ENCODE data around the gene MARCHF6.
"Not testable (repeated sequence)": the region's sequence is repeated elsewhere in the genome, so short reads cannot be mapped to it uniquely, and the experiment has no call there.

Gene MARCHF6

GRCh38 chr5:10353241-10354047, at the start of gene MARCHF6:
MARCHF6 (plus strand) TSS chr5:10353695; CDS start chr5:10353899, 204 bp downstream.
- in situ Hi-C loops (cut with HindIII; ENCODE audit: low pct_unique_long_range_greater_than_20kb, low sequenced_read_pairs) = no loop called here
- 0 out of 2 replicates have a peak, but pooled peaks have one; percentile 7 for TF ChIP-seq JUND (IDR thresholded peaks at IDR 0.05; ENCODE audit: low read depth)
- peak; percentile 62 to 99 for DNase-seq (ENCODE audit: low read depth in 1 of 2, low spot score in 1 of 2)

DNA sequence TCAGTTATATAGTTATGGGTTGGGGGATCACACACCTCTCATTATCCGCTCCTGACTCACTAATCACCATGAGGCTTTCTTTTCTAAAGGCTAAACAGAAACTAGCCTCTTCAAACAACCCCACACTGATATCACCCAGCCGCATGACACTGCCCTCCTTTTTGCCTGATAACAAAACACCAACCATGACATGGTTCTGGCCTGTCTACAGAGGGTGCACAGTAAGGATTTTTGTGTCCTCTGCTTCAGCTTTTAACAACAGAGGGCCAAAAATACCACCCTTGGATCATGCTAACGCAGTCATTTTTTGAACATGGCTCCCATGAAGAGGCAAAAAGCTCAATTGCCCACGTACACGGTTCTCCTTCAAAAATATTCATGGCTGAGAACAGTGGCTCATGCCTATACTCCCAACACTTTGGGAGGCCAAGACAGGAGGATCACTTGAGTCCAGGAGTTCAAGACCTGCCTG, 49.8 kb upstream of the MARCHF6 start:
- in situ Hi-C loops (cut with HindIII; ENCODE audit: low pct_unique_long_range_greater_than_20kb, low sequenced_read_pairs) = no loop called here
- no peak for TF ChIP-seq JUND (IDR thresholded peaks at IDR 0.05; ENCODE audit: low read depth)
- no peak for DNase-seq (ENCODE audit: low read depth in 1 of 2, low spot score in 1 of 2)

DNA sequence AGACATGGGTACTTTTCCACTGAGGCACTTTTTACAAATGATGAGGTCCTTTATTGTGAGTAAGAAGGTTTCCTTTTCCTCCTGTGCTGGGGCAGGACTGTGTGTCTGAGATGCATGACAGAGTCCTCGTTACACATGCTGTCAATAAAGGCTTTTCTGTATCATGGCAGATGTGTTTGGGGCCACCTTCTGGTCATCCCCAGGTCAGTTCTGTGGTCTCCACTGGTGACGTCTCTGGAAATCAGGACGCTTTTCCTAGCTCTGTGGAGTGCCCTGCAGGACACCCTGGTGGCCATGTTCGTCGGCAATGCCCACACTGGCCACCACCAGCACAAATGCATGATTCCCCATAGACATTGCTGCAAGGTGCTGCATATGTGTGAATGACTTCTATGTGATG, 48.6 kb upstream of the MARCHF6 start:
- DNase-seq (ENCODE audit: low read depth in 1 of 2, low spot score in 1 of 2) = peak in 1 of 2 experiments; percentile 30
- in situ Hi-C loops (cut with HindIII; ENCODE audit: low pct_unique_long_range_greater_than_20kb, low sequenced_read_pairs) = no loop called here
- no peak for TF ChIP-seq JUND (IDR thresholded peaks at IDR 0.05; ENCODE audit: low read depth)

DNA sequence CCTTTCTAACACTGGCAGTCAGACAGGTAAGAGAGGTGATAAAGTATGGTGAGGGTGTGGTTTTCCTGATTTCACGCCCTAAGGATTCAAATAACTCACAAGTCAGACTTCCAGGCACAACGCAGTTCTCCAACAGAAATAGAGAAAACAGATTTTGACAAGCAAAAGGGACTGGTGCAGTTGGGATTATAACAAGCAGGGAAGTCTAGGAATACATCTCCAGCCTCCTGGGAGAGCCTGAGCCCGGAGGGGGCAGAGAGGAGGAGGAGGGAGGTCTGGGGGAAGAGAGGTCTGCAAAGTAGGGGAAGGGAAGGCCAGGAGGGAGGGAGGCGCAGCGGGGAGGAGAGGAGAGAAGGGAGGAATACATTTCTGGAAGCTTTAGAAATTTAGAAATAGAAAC, 47.4 kb upstream of the MARCHF6 start:
- in situ Hi-C loops (cut with HindIII; ENCODE audit: low pct_unique_long_range_greater_than_20kb, low sequenced_read_pairs) = no loop called here
- TF ChIP-seq JUND (IDR thresholded peaks at IDR 0.05; ENCODE audit: low read depth) = no peak
- no peak for DNase-seq (ENCODE audit: low read depth in 1 of 2, low spot score in 1 of 2)

DNA sequence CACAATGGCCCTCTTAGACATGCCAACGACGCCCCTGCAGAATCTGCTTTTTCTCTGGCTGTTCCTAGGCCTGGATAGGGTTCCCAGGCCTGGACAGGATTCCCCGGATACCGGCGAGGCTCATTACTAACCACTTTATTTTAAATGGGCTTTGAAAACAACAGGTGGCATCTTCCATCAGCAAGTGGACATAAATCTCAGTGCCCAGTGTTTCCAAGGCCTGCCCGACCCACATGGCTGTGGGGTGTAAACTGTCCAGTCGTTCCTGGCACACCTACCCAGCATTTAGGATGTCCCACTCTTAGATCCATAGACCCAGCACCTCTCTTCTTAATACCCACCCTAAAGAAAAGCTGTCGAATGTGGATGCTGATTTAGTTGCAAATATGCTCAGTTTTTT, 46.7 kb upstream of the MARCHF6 start:
- TF ChIP-seq JUND (IDR thresholded peaks at IDR 0.05; ENCODE audit: low read depth) = no peak
- no peak for DNase-seq (ENCODE audit: low read depth in 1 of 2, low spot score in 1 of 2)
- in situ Hi-C loops (cut with HindIII; ENCODE audit: low pct_unique_long_range_greater_than_20kb, low sequenced_read_pairs) = no loop called here

DNA sequence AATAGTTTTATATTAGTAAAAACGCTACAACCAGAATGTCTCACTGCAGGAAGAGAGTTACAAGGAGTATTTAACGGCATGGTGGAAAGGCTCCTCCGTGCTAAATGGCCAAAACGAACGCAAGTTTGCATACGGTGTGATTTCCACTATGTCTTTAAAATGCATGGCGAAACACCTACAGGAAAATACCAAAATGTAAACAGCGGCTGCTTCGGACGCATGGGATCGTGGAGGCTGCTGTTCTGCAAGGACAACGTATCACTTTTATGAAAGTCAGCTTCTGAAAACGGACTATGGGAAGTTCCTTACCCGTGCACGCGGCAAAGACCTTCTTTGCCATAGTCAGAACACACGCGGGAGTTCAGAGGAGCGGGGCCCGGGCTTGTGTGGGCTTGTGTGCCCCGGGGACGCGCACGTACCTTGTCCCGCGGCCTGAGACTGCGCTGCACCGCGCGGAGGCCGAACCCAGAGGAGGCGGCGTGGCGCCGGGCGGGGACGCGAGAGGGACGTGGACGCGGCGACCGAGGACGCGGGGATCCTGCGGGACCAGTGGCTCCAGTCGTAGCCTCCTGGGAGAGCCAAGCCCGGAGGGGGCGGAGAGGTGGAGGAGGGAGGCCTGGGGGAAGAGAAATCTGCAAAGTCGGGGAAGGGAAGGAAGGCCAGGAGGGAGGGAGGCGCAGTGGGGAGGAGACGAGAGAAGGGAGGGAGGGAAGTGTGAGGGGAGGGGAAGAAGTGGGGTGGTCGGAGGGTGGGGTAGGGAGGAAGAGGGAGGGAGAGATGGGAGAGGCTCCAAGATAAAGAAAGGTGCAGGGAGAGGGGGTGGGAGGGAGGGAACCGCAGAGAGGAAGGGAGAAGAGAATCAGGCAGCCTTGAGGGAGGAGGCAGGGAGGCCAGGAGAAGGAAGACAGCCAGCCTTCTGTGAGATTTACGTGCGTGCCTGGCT, 46.0 kb upstream of the MARCHF6 start, which contains the start of gene CMBL:
Gene CMBL (minus strand): TSS at position 697 of the 943 bp plus-strand sequence. CDS start 17,140 bp downstream, outside the sequence.
- TF ChIP-seq JUND (IDR thresholded peaks at IDR 0.05; ENCODE audit: low read depth) = no peak
- in situ Hi-C loops (cut with HindIII; ENCODE audit: low pct_unique_long_range_greater_than_20kb, low sequenced_read_pairs) = no loop called here
- peak; percentile 65 to 91 for DNase-seq (ENCODE audit: low read depth in 1 of 2, low spot score in 1 of 2)

GRCh38 chr5:10308844-10309243, 44.7 kb upstream of the MARCHF6 start:
- in situ Hi-C loops (cut with HindIII; ENCODE audit: low pct_unique_long_range_greater_than_20kb, low sequenced_read_pairs) = no loop called here
- TF ChIP-seq JUND (IDR thresholded peaks at IDR 0.05; ENCODE audit: low read depth) = no peak
- no peak for DNase-seq (ENCODE audit: low read depth in 1 of 2, low spot score in 1 of 2)

DNA sequence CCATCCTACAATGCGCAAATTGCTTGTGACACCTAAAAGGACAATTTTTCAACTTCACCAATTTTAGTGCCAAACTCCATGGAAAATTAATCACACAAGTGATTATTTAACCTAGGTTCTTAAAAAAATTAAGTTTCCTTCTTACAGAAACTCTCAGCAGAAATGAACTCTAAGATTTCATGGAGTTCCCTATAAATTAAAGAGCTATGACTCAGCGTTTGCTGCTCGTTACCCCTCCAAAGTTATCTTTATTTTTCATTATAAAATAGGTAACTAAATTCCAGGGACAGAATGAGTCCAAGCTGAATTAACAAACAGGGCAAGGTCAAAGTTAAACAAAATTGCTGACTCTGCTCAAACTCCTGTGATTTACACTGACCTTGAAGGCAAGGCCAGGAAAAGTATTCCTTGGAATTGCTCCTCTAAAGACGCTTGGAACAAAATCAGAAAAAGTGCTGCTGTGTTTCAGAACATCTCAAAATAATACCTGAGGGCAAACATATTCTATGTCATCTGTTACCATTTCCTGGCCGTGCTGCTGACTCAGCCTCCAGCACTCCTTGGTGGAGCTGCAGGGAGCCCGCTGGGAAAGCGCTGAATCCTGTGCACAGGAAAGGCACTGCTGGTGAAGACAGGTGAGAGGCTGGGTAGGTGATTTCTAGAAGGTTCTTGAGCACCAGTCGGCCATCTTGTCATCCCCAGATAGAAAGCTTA, 43.3 kb upstream of the MARCHF6 start:
- DNase-seq (ENCODE audit: low read depth in 1 of 2, low spot score in 1 of 2) = peak; percentile 58 to 73
- no peak for TF ChIP-seq JUND (IDR thresholded peaks at IDR 0.05; ENCODE audit: low read depth)
- in situ Hi-C loops (cut with HindIII; ENCODE audit: low pct_unique_long_range_greater_than_20kb, low sequenced_read_pairs) = no loop called here

DNA sequence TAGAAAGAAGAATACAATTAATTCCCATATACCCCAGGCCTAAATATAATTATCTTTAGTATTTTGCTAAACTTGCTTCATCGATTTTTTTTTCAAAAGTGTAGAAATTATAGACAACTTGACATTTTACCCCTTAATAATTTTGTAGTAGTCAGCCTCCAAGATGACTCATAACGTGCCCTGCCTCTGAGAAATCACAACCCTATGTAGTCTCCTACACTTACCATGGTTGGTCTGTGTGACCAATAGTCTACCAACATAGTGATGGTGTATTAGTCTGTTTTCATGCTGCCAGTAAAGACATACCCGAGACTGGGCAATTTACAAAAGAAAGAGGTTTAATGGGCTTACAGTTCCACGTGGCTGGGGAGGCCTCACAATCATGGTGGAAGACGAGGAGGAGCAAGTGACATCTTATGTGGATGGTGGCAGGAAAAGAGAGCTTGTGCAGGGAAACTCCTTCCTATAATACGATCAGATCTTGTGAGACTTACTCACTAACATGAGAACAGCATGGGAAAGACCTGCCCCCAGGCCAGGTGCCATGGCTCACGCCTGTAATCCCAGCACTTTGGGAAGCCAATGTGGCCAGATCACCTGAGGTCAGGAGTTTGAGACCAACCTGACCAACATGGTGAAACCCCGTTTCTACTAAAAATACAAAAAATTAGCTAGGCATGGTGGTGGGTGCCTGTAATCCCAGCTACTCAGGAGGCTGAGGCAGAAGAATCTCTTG, 42.5 kb upstream of the MARCHF6 start:
- in situ Hi-C loops (cut with HindIII; ENCODE audit: low pct_unique_long_range_greater_than_20kb, low sequenced_read_pairs); DNase-seq (ENCODE audit: low read depth in 1 of 2, low spot score in 1 of 2): not testable (repeated sequence)

DNA sequence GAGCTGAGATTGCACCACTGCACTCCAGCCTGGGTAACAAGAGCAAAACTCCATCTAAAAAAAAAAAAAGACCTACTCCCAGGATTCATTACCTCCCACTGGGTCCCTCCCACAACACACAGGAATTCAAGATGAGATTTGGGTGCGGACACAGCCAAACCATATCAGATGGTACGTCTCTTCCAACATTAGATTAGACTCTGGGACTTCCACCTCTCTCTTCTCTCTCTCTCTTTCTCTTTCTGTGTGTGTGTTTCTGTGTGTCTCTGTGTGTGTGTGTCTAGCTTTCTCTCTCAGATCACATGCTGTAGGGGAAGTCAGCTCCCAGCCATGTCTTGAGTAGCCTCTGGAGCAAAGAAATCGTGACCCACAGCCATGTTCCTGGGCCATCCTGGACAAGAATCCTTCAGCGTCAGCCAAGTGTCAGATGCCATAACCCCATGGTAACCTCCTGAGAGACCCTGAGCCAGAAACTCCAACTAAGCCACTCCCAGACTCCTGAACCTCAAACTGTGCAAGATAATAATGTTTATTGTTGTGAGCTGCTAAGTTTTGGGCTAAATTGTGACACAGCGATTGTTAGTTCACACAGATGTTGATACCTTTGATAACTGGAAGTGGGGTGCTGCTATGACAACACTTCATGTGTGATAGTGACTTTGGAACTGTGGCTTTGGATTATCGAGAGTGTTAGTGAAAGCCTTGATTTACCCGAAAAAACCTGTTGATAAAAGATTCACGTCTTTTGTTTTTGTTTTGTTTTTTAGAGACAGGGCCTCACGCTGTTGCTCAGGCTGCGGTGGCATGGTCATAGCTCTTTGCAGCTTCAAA, 41.7 kb upstream of the MARCHF6 start:
- DNase-seq (ENCODE audit: low read depth in 1 of 2, low spot score in 1 of 2) = no peak
- TF ChIP-seq JUND (IDR thresholded peaks at IDR 0.05; ENCODE audit: low read depth) = no peak
- in situ Hi-C loops (cut with HindIII; ENCODE audit: low pct_unique_long_range_greater_than_20kb, low sequenced_read_pairs) = no loop called here

DNA sequence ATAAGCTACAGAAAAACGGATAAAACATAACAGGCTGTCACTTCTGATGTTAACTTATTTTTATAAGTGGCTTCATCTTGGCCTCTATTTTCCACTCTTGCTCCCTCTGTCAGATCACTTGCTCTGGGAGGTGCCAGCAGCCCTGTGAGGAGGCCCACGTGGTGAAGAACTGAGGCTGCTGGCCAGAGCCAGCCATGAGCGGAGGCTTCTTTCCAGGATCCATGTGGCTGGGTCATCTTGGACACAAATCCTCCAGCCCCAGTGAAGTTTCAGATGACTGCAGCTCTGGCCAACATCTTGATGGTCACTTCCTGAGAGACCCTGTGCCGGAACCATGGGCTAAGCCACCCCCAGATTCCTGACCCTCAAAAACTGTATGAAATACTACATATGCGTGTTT, 38.3 kb upstream of the MARCHF6 start:
- in situ Hi-C loops (cut with HindIII; ENCODE audit: low pct_unique_long_range_greater_than_20kb, low sequenced_read_pairs) = no loop called here
- DNase-seq (ENCODE audit: low read depth in 1 of 2, low spot score in 1 of 2) = no peak
- no peak for TF ChIP-seq JUND (IDR thresholded peaks at IDR 0.05; ENCODE audit: low read depth)
